HG03354 (cell line): Measurements from ENCODE around the gene TMEM100.
A peak's percentile ranks its signal among the peaks of the same experiment; 100 is the strongest.

Experiments
- ATAC-seq: cut with Tn5 transposase; IDR thresholded peaks from one replicate; pipeline ENCODE4 v1.9.1; 2021; ENCODE audit warnings: mild to moderate bottlenecking; ENCODE audit not compliant: unreplicated experiment, poor library complexity, severe bottlenecking

The TMEM100 gene

DNA sequence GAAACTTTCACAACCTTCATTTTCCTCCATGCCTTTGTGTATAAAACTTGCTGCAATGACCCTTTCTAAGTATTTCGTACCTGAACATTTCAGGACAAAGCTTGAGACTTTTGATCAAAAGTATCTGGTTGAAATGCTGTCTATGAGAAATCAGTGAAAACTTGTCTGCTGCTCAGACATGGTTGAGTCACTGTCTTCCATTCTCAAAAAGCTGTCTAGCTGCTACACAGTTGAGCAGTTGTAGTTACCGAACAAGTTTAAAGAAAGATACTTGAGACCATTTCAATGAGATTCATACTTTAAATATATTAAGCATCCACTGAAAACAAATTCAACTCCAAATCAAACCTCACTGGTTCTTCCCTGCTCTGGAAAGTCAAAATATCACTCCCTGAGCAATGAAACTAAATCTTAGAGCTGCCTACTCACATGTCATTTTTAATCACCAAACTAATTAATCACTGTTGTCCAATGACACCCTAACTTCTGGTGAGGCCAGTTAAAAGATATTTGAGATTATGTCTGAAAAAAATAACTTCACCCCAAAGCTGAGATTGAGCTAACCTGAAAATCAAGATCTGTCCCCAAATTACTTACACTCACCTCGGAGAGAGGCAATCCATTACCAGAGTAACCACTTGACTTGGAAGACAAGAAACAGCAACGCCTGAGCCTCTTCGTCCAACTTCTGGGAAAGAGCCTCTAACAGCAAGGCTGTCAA is 488 bp downstream of the TMEM100 start:
- ATAC-seq, result no peak

DNA sequence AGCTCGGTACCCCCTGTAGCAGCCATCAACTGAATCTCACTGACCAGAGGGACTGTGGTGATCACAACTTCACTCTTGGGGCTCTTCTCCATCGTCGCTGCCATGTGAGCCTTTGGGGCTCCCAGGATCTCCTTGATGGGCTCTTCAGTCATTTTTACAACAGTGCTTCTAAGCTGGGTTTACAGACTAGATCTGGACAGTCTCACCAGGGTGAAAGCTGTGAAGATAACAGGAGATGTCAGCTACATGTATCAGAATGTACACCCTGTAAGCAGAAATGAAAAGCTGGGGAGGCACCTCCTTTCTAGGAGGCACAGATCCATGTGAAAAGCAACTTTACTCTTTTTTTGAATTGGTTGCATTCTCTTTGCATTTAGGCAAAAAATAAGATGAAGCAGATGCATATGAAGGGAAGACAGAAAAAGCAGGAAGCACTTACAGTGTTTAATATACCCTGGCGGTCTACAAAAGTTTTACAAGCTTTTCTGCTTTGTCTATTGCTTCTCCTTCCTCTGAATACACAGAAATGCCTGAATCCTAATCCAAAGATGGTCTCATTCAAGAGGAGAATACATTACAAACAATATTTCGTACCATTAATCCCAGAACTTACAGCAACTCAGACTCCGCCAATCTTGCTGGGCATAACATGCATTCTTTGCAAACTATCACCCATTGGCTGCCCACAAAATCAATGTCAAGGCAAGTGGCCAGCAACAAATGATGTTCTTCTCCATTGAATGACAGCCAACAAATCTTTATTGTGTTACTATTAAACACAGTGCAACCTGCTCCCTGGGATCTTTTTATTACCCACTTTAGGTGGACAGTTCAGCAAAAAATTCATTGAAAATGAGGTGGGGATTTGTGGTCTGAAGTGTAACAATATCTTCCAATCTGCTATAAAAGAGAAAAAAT is 1.5 kb downstream of the TMEM100 start:
- no peak for ATAC-seq

DNA sequence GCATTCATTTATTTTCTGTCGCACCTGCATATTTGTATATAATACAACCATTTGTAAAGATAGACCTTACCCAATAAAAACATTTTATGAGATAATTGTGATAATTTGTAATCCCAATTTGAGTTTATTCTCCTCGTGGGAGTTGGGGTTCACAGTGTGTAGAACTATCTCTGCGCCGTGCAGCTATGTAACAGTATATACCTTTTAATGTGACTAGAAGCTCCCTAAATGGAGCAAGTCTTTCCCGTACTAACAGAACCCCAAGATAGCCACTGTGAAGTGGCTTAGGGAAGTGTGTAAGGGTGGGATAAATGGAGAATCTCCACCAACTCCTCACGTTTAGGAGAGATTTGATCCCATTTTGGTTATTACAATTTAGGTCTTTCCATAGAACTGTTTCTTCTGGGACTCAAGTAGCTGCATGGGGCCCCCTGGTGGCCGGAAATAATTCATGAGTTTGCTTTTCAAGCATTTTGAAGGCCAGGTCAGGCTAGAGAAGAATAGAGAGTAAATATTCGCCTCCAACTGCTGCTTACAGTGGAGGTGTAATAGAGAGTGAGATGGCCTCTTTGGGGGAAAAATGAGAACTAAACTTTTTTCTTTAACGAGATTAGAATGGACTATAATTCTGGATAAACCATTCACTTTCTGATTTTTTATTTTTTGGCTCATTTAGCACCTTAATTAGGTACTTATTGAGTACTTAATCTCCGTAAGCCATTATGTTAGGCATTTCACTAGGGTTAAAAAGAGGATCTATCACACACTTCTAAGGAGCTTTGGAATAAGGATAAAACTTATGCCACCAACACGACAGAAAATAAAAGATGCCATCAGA is 4.5 kb downstream of the TMEM100 start:
- ATAC-seq, result peak; percentile 79

DNA sequence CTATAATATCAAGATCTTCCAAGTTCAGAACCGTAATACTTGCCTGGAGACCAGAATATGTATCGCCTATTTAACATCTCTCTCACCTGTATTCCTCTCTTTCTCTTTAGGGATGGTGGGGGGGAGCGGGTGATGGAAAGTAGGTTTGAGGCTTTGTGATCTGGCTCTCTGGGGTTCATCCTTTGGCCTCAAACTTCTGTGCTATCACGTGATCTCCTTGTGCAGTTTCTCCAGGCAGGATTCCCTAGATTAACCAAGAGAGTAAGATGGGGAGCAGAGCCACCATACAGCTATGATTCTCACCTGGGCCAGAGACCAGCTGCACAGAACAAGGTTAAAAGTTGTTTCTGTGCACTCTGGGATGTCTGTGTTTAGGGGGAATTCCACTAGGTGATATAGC is 5.2 kb downstream of the TMEM100 start:
- ATAC-seq, result no peak

DNA sequence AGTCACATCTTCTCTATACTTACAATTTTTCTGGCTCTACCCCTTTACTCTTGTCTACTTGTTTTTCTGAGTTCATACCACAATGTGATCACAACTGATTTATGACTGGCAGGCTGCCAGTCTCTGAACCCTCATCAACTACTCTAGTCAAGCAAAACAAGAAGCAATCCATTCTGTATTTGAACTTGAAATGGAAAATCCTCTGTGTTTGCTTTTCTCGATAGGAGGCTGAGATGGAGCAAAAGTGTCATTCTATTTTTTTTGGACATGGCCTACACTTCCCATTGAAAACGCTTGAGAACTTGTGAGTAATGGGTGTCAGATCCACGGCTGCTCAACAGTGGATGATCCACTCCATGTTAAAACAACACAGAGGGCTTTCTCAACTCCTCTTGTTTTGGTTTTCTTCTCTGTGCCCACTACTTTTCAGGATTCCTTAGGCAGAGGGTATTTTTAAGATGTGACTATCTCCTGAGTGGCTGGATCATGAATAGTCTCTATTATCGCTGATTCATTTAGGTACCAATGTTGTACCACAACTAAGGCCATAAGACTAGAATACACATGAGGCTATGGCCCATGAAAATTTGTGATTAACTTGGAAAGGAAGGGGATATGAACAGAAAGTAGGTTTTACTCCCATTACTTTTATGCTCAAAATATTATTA is 11.7 kb downstream of the TMEM100 start:
- no peak for ATAC-seq

DNA sequence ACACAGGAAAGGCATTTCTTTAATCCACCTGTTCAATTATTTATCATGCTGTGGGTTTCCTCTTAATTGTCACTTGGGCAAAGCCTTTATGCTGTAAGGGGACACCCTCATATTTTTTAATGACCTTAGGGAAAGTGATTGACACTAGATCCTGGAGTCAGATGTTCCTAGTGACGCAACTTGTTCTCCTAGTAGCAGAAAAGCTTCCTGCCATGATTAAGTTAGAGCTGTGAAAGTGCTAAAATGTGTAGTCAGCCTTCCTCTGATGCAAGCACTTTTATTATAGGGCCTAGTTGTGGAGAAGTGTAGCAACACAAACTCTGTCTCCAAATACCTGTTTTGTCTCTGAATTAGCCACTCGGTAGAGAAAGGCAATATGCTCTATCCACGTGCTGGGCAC is 12.3 kb downstream of the TMEM100 start:
- ATAC-seq, result no peak

DNA sequence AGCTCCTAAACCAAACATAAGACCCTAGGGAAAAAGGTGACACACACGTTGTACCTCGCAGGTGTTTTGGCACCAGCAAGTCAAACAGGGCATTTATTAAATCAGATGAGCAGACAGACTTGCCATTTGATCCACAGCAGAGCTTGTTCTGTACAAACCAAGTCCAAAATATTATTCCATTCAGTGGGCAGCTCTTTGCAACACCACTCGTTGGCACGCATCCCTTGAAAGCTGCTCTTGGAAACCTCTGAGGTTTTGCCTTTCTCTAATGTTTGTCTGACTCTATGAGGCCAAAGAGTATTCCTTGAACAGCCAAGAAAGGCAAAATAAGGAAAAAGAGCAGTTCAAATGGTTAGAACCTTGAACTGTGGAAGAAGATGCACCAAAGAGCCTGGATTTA is 12.7 kb downstream of the TMEM100 start:
- ATAC-seq, result no peak

DNA sequence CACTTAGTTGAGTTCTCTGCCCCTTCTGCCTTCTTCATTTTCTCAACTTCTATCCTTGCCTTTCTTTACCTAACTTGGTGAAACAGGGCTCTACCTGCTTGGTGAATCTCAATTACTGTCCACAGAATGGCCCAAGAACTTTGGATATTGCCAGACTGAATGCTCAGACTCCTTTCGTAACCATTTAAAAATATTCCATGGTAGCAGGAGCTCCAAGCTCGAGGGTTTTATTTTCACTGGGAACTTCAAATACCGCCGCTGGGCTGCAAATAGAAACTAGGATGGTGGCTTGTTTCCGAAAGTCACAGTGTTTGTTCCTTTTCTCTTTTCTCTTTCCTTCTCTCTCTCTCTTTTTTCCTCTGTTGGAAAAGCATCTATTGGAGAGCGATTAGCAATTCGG is 13.2 kb downstream of the TMEM100 start:
- ATAC-seq, result no peak

DNA sequence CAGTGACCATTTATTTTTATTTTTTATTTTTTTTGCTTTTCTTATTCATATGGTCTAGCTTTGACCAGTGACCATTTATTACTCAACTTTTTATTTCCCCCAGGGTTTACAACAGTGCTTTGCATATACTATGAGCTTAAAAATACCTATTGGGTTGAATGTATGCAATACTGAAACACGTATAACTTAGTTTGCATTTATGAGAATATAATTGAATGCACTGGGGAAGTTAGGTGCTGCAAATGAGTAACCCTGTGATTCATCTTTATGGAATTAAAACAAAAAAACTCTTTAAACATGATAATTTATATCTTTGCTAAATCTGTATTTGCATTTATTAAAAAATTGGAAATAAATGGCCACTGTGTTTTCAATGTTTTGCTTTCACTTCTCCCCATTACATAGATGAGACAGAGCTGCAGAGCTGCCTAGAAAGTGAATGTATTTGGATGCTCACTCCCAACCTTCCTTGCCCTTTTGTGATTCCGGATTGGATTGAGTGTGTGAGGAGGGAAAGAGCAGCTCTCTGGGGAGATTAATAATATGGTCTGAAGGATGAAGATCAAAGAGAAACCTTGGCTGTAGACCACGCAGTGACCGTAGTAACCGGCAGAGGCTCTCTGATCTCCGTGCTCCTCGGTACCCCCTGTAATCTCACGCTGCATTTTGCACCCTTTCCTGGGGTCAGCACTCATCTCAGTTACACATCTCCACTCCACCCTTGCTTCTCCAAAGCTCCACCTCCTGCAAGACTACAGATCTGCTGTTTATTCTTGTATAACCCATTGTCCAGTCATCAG is 14.3 kb downstream of the TMEM100 start:
- no peak for ATAC-seq

DNA sequence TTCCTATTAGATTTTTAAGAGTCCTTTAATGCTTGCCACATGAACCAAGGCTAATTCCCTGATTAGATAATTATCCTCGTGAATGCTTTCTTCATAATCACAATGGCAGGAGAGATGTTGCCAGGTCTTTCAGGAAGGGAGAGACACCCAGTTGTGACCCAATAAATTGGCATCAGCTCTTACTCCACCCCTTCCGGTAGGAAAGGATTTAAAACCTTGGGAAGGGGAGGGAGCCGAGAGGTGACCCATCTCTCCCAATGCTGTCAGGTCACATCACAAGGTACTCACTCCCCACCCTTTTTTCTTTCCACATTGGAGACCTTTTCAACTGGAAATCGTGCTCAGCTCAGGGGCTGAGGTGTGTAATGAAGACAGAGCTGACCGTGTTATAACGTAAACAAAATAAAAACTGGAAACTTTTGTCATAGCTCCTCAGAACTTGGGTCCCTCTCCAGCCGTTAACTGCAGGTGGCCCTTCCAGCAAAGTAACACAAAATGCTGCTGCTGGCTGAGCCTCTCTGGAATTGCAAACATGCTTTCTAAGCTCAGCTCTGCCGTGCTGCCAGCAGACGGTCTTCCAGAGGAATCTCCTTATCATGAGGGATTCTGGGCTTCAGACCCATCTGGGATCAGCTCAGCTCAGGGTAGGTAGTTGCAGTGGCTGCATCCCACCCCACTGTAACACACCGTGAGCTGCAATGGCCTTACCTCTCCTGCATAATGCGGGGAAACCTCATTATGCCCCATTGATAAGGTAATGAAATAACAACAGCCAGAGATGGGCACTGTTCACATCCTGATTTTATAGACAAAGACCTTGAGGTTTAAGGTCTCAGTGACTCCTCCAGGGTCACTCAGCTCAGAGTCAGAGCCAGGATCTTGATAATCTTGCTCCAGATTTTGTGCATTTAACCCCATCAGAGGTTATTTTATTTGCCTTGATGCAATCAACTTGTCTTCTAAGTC is 15.6 kb downstream of the TMEM100 start:
- ATAC-seq, result no peak

DNA sequence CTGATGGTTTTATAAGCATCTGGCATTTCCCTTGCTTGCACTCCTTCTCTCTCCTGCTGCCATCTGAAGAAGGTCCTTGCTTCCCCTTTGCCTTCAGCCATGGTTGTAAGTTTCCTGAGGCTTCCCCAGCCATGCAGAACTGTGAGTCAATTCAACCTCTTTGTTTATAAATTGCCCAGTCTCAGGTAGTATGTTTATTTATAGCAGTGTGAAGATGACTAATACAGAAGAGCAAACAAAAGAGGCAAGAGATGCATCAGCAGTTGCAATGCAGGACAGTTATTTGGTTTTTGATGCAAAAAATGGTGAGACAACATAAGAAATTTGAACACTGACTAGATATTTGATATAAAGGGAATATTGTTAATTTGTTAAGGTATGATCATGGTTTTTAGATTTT is 16.8 kb downstream of the TMEM100 start:
- peak; percentile 54 for ATAC-seq

DNA sequence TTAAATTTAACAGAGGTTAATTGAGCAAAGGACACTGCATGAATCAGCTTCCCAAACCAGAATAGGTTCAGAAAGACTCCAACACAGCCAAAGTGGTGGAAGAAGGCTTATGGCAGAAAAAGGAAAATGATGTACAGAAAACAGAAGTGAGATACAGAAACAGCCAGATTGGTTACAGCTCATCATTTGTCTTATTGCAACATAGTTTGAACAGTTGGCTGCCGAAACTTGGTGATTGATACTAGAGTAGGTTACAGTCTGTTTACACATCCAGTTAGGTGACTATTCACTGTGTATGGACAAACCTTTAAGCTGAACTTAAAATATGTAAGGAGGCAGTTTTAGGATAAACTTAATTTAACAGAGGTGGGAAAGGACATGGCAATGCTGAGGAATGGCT is 18.3 kb downstream of the TMEM100 start:
- no peak for ATAC-seq

DNA sequence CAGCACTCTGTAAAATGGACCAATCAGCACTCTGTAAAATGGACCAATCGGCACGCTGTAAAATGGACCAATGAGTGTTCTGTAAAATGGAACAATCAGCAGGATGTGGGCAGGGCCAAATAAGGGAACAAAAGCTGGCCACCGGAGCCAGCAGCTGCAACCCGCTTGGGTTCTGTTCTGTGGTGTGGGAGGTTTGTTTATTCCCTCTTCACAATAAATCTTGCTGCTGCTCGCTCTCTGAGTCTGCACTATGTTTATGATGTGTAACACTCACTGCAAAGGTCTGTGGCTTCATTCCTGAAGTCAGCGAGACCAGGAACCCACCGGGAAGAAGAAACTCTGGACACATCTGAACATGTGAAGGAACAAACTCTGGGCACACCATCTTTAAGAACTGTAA is 20.5 kb downstream of the TMEM100 start:
- ATAC-seq, result no peak

DNA sequence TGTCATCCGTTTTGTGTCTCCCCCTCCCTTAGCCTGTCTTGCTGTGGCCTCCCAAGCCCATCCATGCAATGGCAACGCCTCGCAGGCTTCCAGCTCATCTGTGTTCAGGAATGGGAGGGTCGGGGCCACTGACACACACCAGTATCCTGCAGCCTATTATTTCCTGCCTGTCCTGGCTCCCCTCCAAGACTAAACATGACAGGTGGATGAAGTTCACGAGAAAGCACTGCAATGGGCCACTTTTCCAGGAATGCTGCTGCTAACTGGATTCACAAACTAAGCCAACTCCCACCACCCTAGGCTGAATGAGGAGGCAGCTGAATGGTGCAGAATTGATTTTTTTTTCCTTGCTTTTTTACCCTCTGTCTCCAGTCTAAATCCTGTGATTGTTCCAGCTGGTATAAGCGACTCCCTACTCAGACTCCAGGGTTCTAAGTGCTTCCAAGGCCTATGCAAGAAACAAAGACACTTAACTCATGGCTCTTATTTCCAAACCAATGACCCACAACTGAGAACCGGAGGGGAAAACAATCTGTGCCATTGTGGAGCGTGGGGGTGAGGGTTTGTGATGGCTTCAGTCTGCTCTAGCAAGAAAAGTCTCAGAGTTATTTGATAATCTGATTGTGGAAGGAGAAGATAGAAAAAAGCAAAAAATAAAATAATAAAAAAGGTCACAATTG is 23.3 kb downstream of the TMEM100 start:
- no peak for ATAC-seq

DNA sequence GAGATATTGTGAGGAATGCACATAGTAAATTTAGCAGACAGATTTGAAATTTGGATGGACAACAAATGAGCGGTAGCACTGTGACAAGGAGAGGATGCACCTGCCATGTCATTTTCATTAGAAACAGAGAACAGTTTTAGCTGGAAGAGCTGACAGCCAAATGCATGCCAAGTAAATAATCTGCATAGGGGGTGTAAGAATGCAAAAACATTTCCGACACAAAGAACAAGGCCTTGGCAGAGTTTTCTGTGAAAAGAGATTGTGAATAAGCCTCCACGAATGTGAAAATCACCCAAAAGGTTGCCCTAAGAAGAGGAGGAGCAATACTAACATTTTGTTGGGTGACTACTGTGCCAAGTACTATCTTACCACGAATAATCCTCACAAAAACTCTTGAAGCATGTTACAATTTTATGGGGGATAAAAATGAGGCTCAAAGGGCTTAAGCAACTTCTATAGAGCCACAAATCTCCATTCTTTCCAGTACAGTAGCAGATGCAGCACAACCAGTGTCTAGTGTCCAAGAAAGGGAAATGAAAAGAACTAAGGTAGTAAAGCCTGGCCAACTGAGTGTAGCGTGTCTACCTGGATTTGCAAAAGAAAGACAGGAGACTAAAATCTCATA is 28.3 kb downstream of the TMEM100 start:
- no peak for ATAC-seq

DNA sequence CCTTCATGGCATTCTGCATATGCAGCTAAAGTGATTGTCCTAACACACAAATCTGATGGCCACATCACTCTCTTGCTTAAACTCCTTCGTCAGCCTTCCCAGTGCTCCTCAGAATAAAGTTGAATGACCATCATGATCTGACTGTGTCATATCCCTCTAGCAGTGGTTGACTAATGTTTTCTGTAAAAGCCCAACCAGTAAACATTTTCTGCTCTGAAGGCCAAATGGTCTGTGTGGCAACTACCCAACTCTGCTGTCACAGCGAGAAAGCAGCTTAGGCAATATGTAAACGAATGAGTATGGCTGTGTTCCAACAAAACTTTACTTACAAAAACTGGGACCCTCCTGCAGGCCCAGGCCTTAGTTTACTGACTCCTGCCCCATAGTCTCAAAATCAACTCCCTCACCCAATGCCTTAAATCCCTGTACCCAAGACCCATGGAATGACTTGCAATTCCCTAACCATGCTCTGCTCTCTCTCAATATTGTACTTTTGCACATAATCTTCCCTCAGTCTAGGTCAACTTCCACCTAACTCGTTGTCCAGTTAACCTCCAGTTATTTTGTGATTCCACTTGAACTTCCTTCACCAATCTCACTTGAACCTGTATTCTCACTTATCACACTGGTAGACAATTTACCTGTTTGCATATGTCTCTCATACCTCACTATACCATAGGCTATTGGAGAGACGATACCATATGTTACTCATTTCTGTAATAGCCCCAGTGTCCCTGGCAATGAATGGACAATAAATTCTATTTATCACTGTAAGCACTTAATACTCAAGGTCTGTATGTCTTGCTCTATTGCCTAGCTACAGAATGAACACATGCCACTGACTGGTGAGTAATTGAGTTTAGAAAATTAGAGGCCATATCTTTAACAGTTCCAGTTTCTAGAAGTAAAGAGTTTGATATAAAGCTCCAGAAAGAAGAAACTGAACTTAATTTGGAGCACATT is 29.1 kb downstream of the TMEM100 start:
- ATAC-seq, result no peak
